Colonic mucosa (tissue), 4 donors: ENCODE data around the gene TTC3. TPM values are rescaled to one million over a fixed set of nuclear protein-coding genes. Genes with fewer than 3 reads are reported as not detected.

ENCODE experiments used
- DNase-seq: peaks from one replicate; pipeline ENCODE4 v3.0.0-alpha.2; 2020
- H3K27ac ChIP-seq: fragments of 200-600 bp; one replicate; pipeline ENCODE4 v1.8.0; 2021
- H3K27me3 ChIP-seq: fragments of 200-600 bp; one replicate; pipeline ENCODE4 v1.8.0; 2021
- H3K36me3 ChIP-seq: fragments of 200-600 bp; one replicate; pipeline ENCODE4 v1.8.0; 2021
- H3K4me1 ChIP-seq: fragments of 200-600 bp; one replicate; pipeline ENCODE4 v1.8.0; 2021; ENCODE audit warnings: mild to moderate bottlenecking
- H3K4me3 ChIP-seq: fragments of 200-600 bp; one replicate; pipeline ENCODE4 v1.8.0; 2021
- H3K9ac ChIP-seq, 2 donors: one replicate each; pipeline ENCODE4 v1.7.0; 2013; ENCODE audit warnings: control low read depth in 2 of 2, low read depth in 2 of 2, low read length in 2 of 2
- H3K9me3 ChIP-seq: fragments of 200-600 bp; one replicate; pipeline ENCODE4 v1.8.0; 2021
- CTCF ChIP-seq: fragments of 200-600 bp; IDR thresholded peaks from one replicate; pipeline ENCODE4 v1.8.0; 2022; ENCODE audit warnings: antibody characterized with exemption, mild to moderate bottlenecking
- intact Hi-C: fragments of 100-400 bp; cut with DNase I; formaldehyde crosslinking; loops from one replicate; pipeline ENCODE4 v1.14.1; 2022
- total RNA-seq, 2 donors: library from RNA; stranded (reverse); fragmentation: NEBNext Ultra II Directional in 1 of 2; extraction: Animal tissue kit (Norgen Biotek cat#: 25700) in 1 of 2; gene quantifications; one replicate each; pipeline ENCODE4 v1.2.1, GENCODE V29; 2021
- donor health status: healthy.
- donor health status: DM: no; HTN: no; CAD: no.
- donor health status: DM: no; HTN: no; CAD: no.

TTC3 gene
- total RNA-seq, 2 donors from 2014 or later, result 85.8 to 125 TPM

- no peak overlapping the region for H3K4me3 ChIP-seq
- peaks cover 4% of the 10 kb centered on the region for H3K4me1 ChIP-seq
- TF ChIP-seq CTCF, result no peak
- no peaks in the 10 kb centered on the region for H3K36me3 ChIP-seq
- no peaks in the 10 kb centered on the region for H3K27me3 ChIP-seq
- intact Hi-C loops, result no loop called here
- H3K9ac ChIP-seq, result no peak overlapping the region
- no peak overlapping the region for H3K27ac ChIP-seq
- no peak for DNase-seq
- H3K9me3 ChIP-seq, result no peaks in the 10 kb centered on the region
Observed at GRCh38 chr21:37061926-37062592, 11.0 kb upstream of the TTC3 start.

- H3K27ac ChIP-seq, result no peak overlapping the region
- H3K4me1 ChIP-seq, result peaks cover 4% of the 10 kb centered on the region
- TF ChIP-seq CTCF, result no peak
- no peak overlapping the region for H3K9ac ChIP-seq
- DNase-seq, result no peak
- no peaks in the 10 kb centered on the region for H3K9me3 ChIP-seq
- H3K4me3 ChIP-seq, result no peak overlapping the region
- H3K36me3 ChIP-seq, result no peaks in the 10 kb centered on the region
- intact Hi-C loops, result no loop called here
- H3K27me3 ChIP-seq, result no peaks in the 10 kb centered on the region
Observed at GRCh38 chr21:37062593-37062935, 10.5 kb upstream of the TTC3 start.

GRCh38 chr21:37063433-37063832, 9.6 kb upstream of the TTC3 start:
- Histone ChIP-seq H3K27me3 (no peaks in the 10 kb centered on the region), H3K4me3 (no peak overlapping the region), H3K36me3 (no peaks in the 10 kb centered on the region), H3K9me3 (no peaks in the 10 kb centered on the region), H3K9ac (no peak overlapping the region), H3K4me1 (peaks cover 4% of the 10 kb centered on the region), H3K27ac (no peak overlapping the region)
- no peak for DNase-seq
- intact Hi-C loops, result no loop called here
- TF ChIP-seq CTCF, result no peak

GRCh38 chr21:37064841-37065240, 8.2 kb upstream of the TTC3 start:
- intact Hi-C loops, result no loop called here
- Histone ChIP-seq H3K4me1 (peaks cover 4% of the 10 kb centered on the region), H3K9ac (no peak overlapping the region), H3K27me3 (no peaks in the 10 kb centered on the region), H3K9me3 (no peaks in the 10 kb centered on the region), H3K4me3 (no peak overlapping the region), H3K27ac (no peak overlapping the region), H3K36me3 (no peaks in the 10 kb centered on the region)
- no peak for TF ChIP-seq CTCF
- no peak for DNase-seq

GRCh38 chr21:37065561-37066177, 7.4 kb upstream of the TTC3 start:
- no peak overlapping the region for H3K9ac ChIP-seq
- H3K27ac ChIP-seq, result no peak overlapping the region
- TF ChIP-seq CTCF, result no peak
- no peaks in the 10 kb centered on the region for H3K9me3 ChIP-seq
- no peaks in the 10 kb centered on the region for H3K36me3 ChIP-seq
- intact Hi-C loops, result no loop called here
- H3K4me1 ChIP-seq, result peaks cover under 1% of the 10 kb centered on the region
- no peak overlapping the region for H3K4me3 ChIP-seq
- H3K27me3 ChIP-seq, result no peaks in the 10 kb centered on the region
- DNase-seq, result no peak
